Trophoblast cell (in vitro differentiated cells and primary cell): ENCODE measurements around the gene GNG12.

Experiments used
- DNase-seq, 2 donors: peaks; one replicate each; pipeline ENCODE4 v3.0.0-alpha.2; 2016
- H2AFZ ChIP-seq: 2 replicates; pipeline ENCODE4 v1.6.1; 2013; ENCODE audit warnings: low read length, moderate library complexity, mild to moderate bottlenecking; ENCODE audit not compliant: insufficient read depth, poor library complexity
- H2AK5ac ChIP-seq: 2 replicates; pipeline ENCODE4 v1.6.1; 2013; ENCODE audit warnings: mild to moderate bottlenecking, low read length
- H2BK120ac ChIP-seq: 2 replicates; pipeline ENCODE4 v1.6.1; 2013; ENCODE audit warnings: low read length, mild to moderate bottlenecking, moderate library complexity; ENCODE audit not compliant: insufficient read depth, poor library complexity
- H2BK12ac ChIP-seq: 2 replicates; pipeline ENCODE4 v1.6.1; 2013; ENCODE audit warnings: mild to moderate bottlenecking, low read length, moderate library complexity
- H2BK5ac ChIP-seq: 2 replicates; pipeline ENCODE4 v1.6.1; 2013; ENCODE audit warnings: low read length, low read depth, moderate library complexity, mild to moderate bottlenecking; ENCODE audit not compliant: poor library complexity
- H3K14ac ChIP-seq: 2 replicates; pipeline ENCODE4 v1.6.1; 2013; ENCODE audit warnings: mild to moderate bottlenecking, low read length
- H3K18ac ChIP-seq: 2 replicates; pipeline ENCODE4 v1.6.1; 2013; ENCODE audit warnings: mild to moderate bottlenecking, low read length
- H3K23ac ChIP-seq: 2 replicates; pipeline ENCODE4 v1.6.1; 2013; ENCODE audit warnings: low read length
- H3K27ac ChIP-seq: 2 replicates; pipeline ENCODE4 v1.5.1; 2013; ENCODE audit warnings: low read depth, mild to moderate bottlenecking, inconsistent platforms, low read length, moderate library complexity
- H3K27me3 ChIP-seq: 2 replicates; pipeline ENCODE4 v1.6.1; 2013; ENCODE audit warnings: inconsistent platforms, mild to moderate bottlenecking, low read length, moderate library complexity; ENCODE audit not compliant: insufficient read depth
- H3K36me3 ChIP-seq, 2 experiments: 1 replicate in 1 of 2; 2 replicates in 1 of 2; pipeline ENCODE4 v1.6.1; 2013; ENCODE audit warnings: low read length in 2 of 2, mild to moderate bottlenecking in 2 of 2, moderate library complexity in 1 of 2; ENCODE audit not compliant: insufficient read depth in 2 of 2, control insufficient read depth in 1 of 2
- H3K4ac ChIP-seq: 2 replicates; pipeline ENCODE4 v1.6.1; 2013; ENCODE audit warnings: low read depth, mild to moderate bottlenecking, low read length, moderate library complexity
- H3K4me1 ChIP-seq, 2 experiments: 1 replicate in 1 of 2; 2 replicates in 1 of 2; pipeline ENCODE4 v1.6.1; 2013; ENCODE audit warnings: low read length in 2 of 2, mild to moderate bottlenecking in 2 of 2, moderate library complexity in 1 of 2; ENCODE audit not compliant: insufficient read depth in 2 of 2, control insufficient read depth in 1 of 2
- H3K4me2 ChIP-seq: 2 replicates; pipeline ENCODE4 v1.6.1; 2013; ENCODE audit warnings: inconsistent platforms, mild to moderate bottlenecking, low read length, moderate library complexity
- H3K4me3 ChIP-seq: 2 replicates; pipeline ENCODE4 v1.5.1; 2013; ENCODE audit warnings: mild to moderate bottlenecking, low read depth, low read length, inconsistent platforms
- H3K79me1 ChIP-seq: one replicate; pipeline ENCODE4 v1.6.1; 2013; ENCODE audit warnings: low read length
- H3K79me2 ChIP-seq: 2 replicates; pipeline ENCODE4 v1.6.1; 2013; ENCODE audit warnings: low read length, mild to moderate bottlenecking; ENCODE audit not compliant: control insufficient read depth, insufficient read depth, poor library complexity
- H3K9ac ChIP-seq: 2 replicates; pipeline ENCODE4 v1.6.1; 2013; ENCODE audit warnings: mild to moderate bottlenecking, low read length
- H3K9me3 ChIP-seq: 2 replicates; pipeline ENCODE4 v1.6.1; 2013; ENCODE audit warnings: low read depth, mild to moderate bottlenecking, control low read depth, inconsistent platforms, low read length; ENCODE audit not compliant: insufficient read depth
- H4K12ac ChIP-seq: 2 replicates; pipeline ENCODE4 v1.6.1; 2013; ENCODE audit warnings: low read depth, mild to moderate bottlenecking, low read length, moderate library complexity
- H4K8ac ChIP-seq: 2 replicates; pipeline ENCODE4 v1.6.1; 2013; ENCODE audit warnings: low read depth, mild to moderate bottlenecking, low read length, moderate library complexity
- H4K91ac ChIP-seq: one replicate; pipeline ENCODE4 v1.6.1; 2013; ENCODE audit warnings: low read depth, mild to moderate bottlenecking, low read length, moderate library complexity
- WGBS: extraction: QIAGEN DNeasy Blood & Tissue Kit; methylation state at CpG from one replicate; pipeline ENCODE4 v1.1.7; 2013; ENCODE audit warnings: missing lambda C conversion rate; ENCODE audit not compliant: insufficient read length, insufficient coverage; ENCODE audit errors: extremely low coverage; 5-methylcytosine and 5-hydroxymethylcytosine counted together

The GNG12 gene

GRCh38 chr1:67816095-67816475 lies 17.2 kb downstream of the GNG12 start:
- Histone ChIP-seq H2BK120ac (no peak overlapping the region), H3K27me3 (no peaks in the 10 kb centered on the region), H3K4ac (no peak overlapping the region), H3K9ac (no peak overlapping the region), H3K79me1 (peaks cover 4% of the 10 kb centered on the region), H3K27ac (no peak overlapping the region), H3K4me3 (no peak overlapping the region), H3K79me2 (no peaks in the 10 kb centered on the region), H4K12ac (no peak overlapping the region), H4K8ac (peak overlapping the region; percentile 17), H2AFZ (no peak overlapping the region), H3K4me2 (no peak overlapping the region), H3K4me1 (peaks cover 3 to 8% of the 10 kb centered on the region in 2 experiments), H3K36me3 (no peaks in the 10 kb centered on the region), H2AK5ac (no peak overlapping the region), H2BK12ac (no peak overlapping the region), H3K9me3 (no peaks in the 10 kb centered on the region), H3K18ac (no peak overlapping the region), H3K14ac (no peak overlapping the region), H4K91ac (no peak overlapping the region), H2BK5ac (peak overlapping the region; percentile 52), H3K23ac (no peak overlapping the region)
- no CpG with 5 or more reads among the region's 7 CpGs for WGBS
- no peak for DNase-seq

- Histone ChIP-seq H4K8ac (no peak overlapping the region), H3K4me3 (no peak overlapping the region), H3K36me3 (no peaks in the 10 kb centered on the region), H3K9ac (no peak overlapping the region), H3K4me1 (peaks cover 3 to 8% of the 10 kb centered on the region in 2 experiments), H4K12ac (no peak overlapping the region), H3K27me3 (no peaks in the 10 kb centered on the region), H2AFZ (no peak overlapping the region), H2BK120ac (no peak overlapping the region), H3K9me3 (no peaks in the 10 kb centered on the region), H3K4ac (no peak overlapping the region), H3K14ac (no peak overlapping the region), H3K79me2 (no peaks in the 10 kb centered on the region), H2BK5ac (peak overlapping the region; percentile 52), H2BK12ac (no peak overlapping the region), H3K23ac (no peak overlapping the region), H3K27ac (no peak overlapping the region), H3K4me2 (no peak overlapping the region), H3K18ac (no peak overlapping the region), H2AK5ac (no peak overlapping the region), H4K91ac (no peak overlapping the region), H3K79me1 (peaks cover 4% of the 10 kb centered on the region)
- WGBS: no CpG with 5 or more reads among the region's 17 CpGs
- DNase-seq: peak; percentile 98 to 99
These were observed 17.8 kb downstream of the GNG12 start for GRCh38 chr1:67815303-67816094.

GRCh38 chr1:67814121-67814772 lies 19.0 kb downstream of the GNG12 start:
- no peaks in the 10 kb centered on the region for H3K36me3 ChIP-seq
- no CpG with 5 or more reads among the region's 3 CpGs for WGBS
- no peak overlapping the region for H4K91ac ChIP-seq
- H3K18ac ChIP-seq: no peak overlapping the region
- H3K4ac ChIP-seq: no peak overlapping the region
- no peak overlapping the region for H4K8ac ChIP-seq
- no peak overlapping the region for H2BK5ac ChIP-seq
- peaks cover 2 to 3% of the 10 kb centered on the region in 2 experiments for H3K4me1 ChIP-seq
- H3K27me3 ChIP-seq: no peaks in the 10 kb centered on the region
- peaks cover 4% of the 10 kb centered on the region for H3K79me1 ChIP-seq
- H2BK120ac ChIP-seq: no peak overlapping the region
- H3K4me2 ChIP-seq: no peak overlapping the region
- no peak overlapping the region for H3K23ac ChIP-seq
- no peak overlapping the region for H3K4me3 ChIP-seq
- no peak overlapping the region for H2AK5ac ChIP-seq
- no peak overlapping the region for H3K9ac ChIP-seq
- DNase-seq: peak in 1 of 2 donors; percentile 76
- H3K9me3 ChIP-seq: no peaks in the 10 kb centered on the region
- H3K14ac ChIP-seq: no peak overlapping the region
- H3K27ac ChIP-seq: no peak overlapping the region
- no peaks in the 10 kb centered on the region for H3K79me2 ChIP-seq
- H2AFZ ChIP-seq: no peak overlapping the region
- H2BK12ac ChIP-seq: no peak overlapping the region
- H4K12ac ChIP-seq: no peak overlapping the region

- Histone ChIP-seq H2BK5ac (no peak overlapping the region), H4K12ac (no peak overlapping the region), H3K23ac (no peak overlapping the region), H3K18ac (no peak overlapping the region), H3K4me1 (peaks cover 0 to 3% of the 10 kb centered on the region in 2 experiments), H3K9ac (no peak overlapping the region), H3K4ac (no peak overlapping the region), H3K14ac (no peak overlapping the region), H4K91ac (no peak overlapping the region), H3K9me3 (no peaks in the 10 kb centered on the region), H4K8ac (no peak overlapping the region), H3K4me2 (no peak overlapping the region), H2BK120ac (no peak overlapping the region), H3K36me3 (no peaks in the 10 kb centered on the region), H3K79me1 (peaks cover 3% of the 10 kb centered on the region), H2AK5ac (no peak overlapping the region), H3K27me3 (no peaks in the 10 kb centered on the region), H3K4me3 (no peak overlapping the region), H3K79me2 (no peaks in the 10 kb centered on the region), H2AFZ (no peak overlapping the region), H3K27ac (no peak overlapping the region), H2BK12ac (no peak overlapping the region)
- DNase-seq: no peak
- no CpG with 5 or more reads among the region's 2 CpGs for WGBS
These were observed 21.0 kb downstream of the GNG12 start for GRCh38 chr1:67812226-67812625.
